NB4 (cell line): ENCODE results near the gene TUBGCP3.
"Not testable (repeated sequence)": the region's sequence is repeated elsewhere in the genome, so short reads cannot be mapped to it uniquely, and the experiment has no call there.

Experiments used
- CTCF ChIP-seq: IDR thresholded peaks from one replicate; pipeline ENCODE4 v1.5.1; 2012; ENCODE audit warnings: low read depth, low read length
- MAX ChIP-seq: IDR thresholded peaks from 2 replicates; pipeline ENCODE4 v1.6.1; 2011; ENCODE audit warnings: low read depth, low read length
- MYC ChIP-seq: IDR thresholded peaks from 2 replicates; pipeline ENCODE4 v1.6.1; 2011; ENCODE audit warnings: low read depth, low read length
- POLR2A ChIP-seq: IDR thresholded peaks from 2 replicates; pipeline ENCODE4 v1.6.1; 2011; ENCODE audit warnings: mild to moderate bottlenecking; ENCODE audit not compliant: insufficient read length; ENCODE audit errors: extremely low read depth

- TF ChIP-seq CTCF, MAX, POLR2A, MYC: not testable (repeated sequence)
Measured at GRCh38 chr13:112627613-112628012, 39.7 kb upstream of the TUBGCP3 start.
